HEK293 (cell line): ENCODE data around the gene PSD2.

Experiments
- ZBTB1 ChIP-seq: fragments of 450-650 bp; formaldehyde crosslinking; IDR thresholded peaks from 2 replicates; pipeline ENCODE4 v1.5.1; 2016; ENCODE audit warnings: missing biosample characterization, missing genetic modification characterization
- ZBTB21 ChIP-seq: fragments of 450-650 bp; formaldehyde crosslinking; IDR thresholded peaks from 2 replicates; pipeline ENCODE4 v1.5.1; 2017; ENCODE audit warnings: missing biosample characterization, missing genetic modification characterization
- ZNF530 ChIP-seq: fragments of 450-650 bp; formaldehyde crosslinking; IDR thresholded peaks from 2 replicates; pipeline ENCODE4 v1.5.1; 2016; ENCODE audit warnings: low read depth, missing biosample characterization, missing genetic modification characterization
- ZNF792 ChIP-seq: fragments of 450-650 bp; formaldehyde crosslinking; IDR thresholded peaks from 2 replicates; pipeline ENCODE4 v1.5.1; 2016; ENCODE audit warnings: missing biosample characterization, missing genetic modification characterization

DNA sequence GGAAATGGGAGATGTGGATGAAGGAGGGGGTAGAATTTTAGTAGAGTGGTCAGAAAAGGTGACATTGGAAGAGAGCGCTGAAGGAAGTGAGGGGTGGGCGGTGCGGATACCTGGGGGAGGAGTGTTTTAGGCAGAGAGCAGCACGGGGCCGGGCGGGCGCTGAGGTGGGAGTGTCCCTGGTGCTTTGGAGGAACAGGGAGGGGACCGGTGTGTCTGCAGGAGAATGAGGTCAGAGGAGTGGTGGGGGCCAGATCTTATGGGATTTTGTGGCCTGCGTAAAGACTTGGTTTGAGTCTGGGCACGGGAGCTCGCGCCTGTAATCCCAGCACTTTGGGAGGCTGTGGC lies 5.8 kb upstream of the PSD2 start:
- TF ChIP-seq ZBTB21 (no peak), ZBTB1 (no peak), ZNF530 (no peak), ZNF792 (no peak)
